Keratinocyte (primary cell): Measurements from ENCODE around the gene FREM2.

Experiments
- CTCF ChIP-seq, 3 experiments: IDR thresholded peaks in 1 of 3; conservative IDR thresholded peaks in 1 of 3; optimal IDR thresholded peaks in 1 of 3; 2 replicates in 2 of 3; 3 replicates in 1 of 3; pipeline versions ENCODE3 to v1.5.1; 2011; ENCODE audit warnings: low read length in 3 of 3, mild to moderate bottlenecking in 3 of 3, moderate library complexity in 2 of 3, control low read depth in 1 of 3, inconsistent platforms in 1 of 3; ENCODE audit not compliant: insufficient read depth in 2 of 3; ENCODE audit errors: extremely low read depth in 1 of 3
- EZH2 ChIP-seq: IDR thresholded peaks from one replicate; pipeline ENCODE4 v1.6.1; 2012; ENCODE audit warnings: inconsistent platforms, mild to moderate bottlenecking, low read length, moderate library complexity

DNA sequence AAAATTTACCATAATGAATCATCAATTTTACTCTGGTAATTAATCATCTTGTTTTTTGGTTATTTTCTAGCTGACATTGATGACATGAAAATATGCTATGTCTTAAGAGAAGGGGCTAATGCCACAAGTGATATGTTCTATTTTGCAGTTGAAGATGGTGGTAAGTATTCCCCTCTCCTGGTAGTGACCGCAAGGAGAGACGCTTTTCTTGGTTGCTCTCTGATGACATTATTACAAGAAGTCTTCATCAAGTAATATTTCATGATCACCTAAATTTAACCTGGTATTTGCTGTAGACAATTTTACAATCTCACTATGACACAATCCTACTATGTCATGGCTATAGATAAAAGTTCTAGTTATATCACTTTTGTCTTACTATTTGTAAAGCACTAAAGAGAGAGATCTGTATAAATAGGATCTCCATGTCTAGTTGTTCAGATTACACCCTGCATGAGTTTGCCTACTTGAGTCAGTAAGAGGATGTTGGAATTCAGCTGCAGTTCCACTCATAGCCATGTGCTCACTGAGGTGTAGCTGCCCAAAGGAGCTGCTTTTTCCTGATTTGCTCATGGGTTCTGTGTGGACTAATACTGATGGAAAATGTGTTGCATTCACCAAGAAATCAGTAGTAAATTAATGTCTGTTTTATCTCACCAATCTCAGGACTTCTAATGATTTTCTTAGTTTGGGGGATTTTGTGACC lies 10.9 kb downstream of the FREM2 start:
- TF ChIP-seq CTCF (optimal IDR thresholded peaks at IDR 0.05 in 1 of 3, IDR thresholded peaks at IDR 0.05 in 1 of 3, conservative IDR thresholded peaks at IDR 0.05 in 1 of 3; ENCODE audit: extremely low read depth in 1 of 3, insufficient read depth in 2 of 3, low read length in 3 of 3) = peak in 1 of 3 experiments; percentile 38
- no peak for TF ChIP-seq EZH2
